ENCODE results near the gene ANGPTL5. TPM values are rescaled to one million over a fixed set of nuclear protein-coding genes. Genes with fewer than 3 reads are reported as not detected.
A peak's percentile ranks its signal among the peaks of the same experiment; 100 is the strongest.
"Not testable (repeated sequence)": the region's sequence is repeated elsewhere in the genome, so short reads cannot be mapped to it uniquely, and the experiment has no call there.

The ANGPTL5 gene
- total and polyA plus RNA-seq, 12 donors: 0.06 to 0.58 (median 0.14) TPM; not detected in 3

DNA sequence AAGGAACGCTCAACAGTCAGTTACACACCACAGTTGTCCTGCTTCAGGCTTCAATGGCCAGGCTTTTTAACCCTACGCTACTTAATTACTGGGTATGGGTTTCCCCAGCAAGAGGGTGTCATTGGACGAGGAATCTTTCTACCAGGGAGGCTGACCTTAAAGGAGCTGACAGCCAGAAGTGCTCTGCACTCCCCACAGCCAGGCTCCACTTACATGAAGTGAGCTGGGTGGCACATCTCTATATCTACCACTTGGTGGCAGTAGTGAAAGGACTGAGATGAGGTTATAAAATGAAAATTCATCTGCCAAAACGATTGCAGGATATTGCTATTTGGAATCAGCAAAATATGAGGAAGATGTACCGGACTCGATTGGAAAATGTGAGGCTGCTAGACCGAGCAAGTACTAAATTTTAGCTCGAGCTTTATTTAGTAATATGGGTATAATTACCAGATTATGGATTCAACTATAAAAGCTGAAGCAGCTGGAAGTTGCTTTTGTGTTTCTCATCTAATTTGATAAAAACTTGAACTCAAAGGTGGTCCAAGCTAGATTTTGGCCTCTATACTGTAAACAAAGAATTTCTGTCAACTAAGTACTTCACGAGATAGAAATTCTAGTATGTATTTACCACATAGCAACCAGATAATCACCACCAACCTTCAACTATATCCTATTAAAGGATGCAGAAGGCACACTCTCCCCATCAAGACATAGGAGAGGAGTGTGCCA, 55.5 kb downstream of the ANGPTL5 start:
- H3K27me3 ChIP-seq: no peaks in the 10 kb centered on the region
- 17 to 33% (median 22%) methylated on average over 9 of the region's 9 CpGs for WGBS, 4 donors
- H3K9me3 ChIP-seq (replicated peaks in 1 of 3): no peaks in the 10 kb centered on the region
- H3K27ac ChIP-seq: no peak overlapping the region
- no peaks in the 10 kb centered on the region for H3K36me3 ChIP-seq (replicated peaks in 1 of 2)
- intact Hi-C loops (cut with DNase I): loop anchor here in 1 of 2 donors (5.0 to 10.0 kb wide), 2 partner anchors 64 to 146 kb away; no protein-coding TSS in a partner anchor
- peak; percentile 37 to 70 (median 51) for DNase-seq
- H3K4me3 ChIP-seq: no peak overlapping the region
- no peak for TF ChIP-seq POLR2A (IDR thresholded peaks at IDR 0.05)
- TF ChIP-seq, protein P1, sequence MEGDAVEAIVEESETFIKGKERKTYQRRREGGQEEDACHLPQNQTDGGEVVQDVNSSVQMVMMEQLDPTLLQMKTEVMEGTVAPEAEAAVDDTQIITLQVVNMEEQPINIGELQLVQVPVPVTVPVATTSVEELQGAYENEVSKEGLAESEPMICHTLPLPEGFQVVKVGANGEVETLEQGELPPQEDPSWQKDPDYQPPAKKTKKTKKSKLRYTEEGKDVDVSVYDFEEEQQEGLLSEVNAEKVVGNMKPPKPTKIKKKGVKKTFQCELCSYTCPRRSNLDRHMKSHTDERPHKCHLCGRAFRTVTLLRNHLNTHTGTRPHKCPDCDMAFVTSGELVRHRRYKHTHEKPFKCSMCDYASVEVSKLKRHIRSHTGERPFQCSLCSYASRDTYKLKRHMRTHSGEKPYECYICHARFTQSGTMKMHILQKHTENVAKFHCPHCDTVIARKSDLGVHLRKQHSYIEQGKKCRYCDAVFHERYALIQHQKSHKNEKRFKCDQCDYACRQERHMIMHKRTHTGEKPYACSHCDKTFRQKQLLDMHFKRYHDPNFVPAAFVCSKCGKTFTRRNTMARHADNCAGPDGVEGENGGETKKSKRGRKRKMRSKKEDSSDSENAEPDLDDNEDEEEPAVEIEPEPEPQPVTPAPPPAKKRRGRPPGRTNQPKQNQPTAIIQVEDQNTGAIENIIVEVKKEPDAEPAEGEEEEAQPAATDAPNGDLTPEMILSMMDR (IDR thresholded peaks at IDR 0.05): peak; percentile 66 to 85 (median 78)
- H3K4me1 ChIP-seq (replicated peaks in 1 of 2): peaks cover 0 to 7% of the 10 kb centered on the region in 2 donors

DNA sequence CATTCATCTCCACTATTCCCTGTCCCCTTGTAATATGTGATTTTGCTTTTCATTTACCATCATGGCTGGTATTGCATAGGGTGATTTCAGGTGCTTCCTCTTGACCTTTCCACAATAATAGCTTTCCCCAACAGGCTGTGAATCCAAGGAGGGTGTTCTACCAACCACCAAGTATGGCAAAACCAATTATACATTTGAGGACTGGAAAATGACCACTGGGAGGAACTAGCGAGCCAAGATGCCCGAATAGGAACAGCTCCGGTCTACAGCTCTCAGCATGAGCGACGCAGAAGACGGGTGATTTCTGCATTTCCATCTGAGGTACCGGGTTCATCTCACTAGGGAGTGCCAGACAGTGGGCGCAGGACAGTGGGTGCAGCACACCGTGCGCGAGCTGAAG, 64.1 kb downstream of the ANGPTL5 start:
- 77 to 89% (median 83%) methylated on average over 10 to 11 of the region's 11 CpGs for WGBS, 4 donors
- DNase-seq: peak in 1 of 7 donors; percentile 10
- H3K27me3 ChIP-seq; H3K4me3 ChIP-seq; H3K9me3 ChIP-seq (replicated peaks in 1 of 3); H3K27ac ChIP-seq; H3K36me3 ChIP-seq (replicated peaks in 1 of 2); H3K4me1 ChIP-seq (replicated peaks in 1 of 2); intact Hi-C loops (cut with DNase I): not testable (repeated sequence)

DNA sequence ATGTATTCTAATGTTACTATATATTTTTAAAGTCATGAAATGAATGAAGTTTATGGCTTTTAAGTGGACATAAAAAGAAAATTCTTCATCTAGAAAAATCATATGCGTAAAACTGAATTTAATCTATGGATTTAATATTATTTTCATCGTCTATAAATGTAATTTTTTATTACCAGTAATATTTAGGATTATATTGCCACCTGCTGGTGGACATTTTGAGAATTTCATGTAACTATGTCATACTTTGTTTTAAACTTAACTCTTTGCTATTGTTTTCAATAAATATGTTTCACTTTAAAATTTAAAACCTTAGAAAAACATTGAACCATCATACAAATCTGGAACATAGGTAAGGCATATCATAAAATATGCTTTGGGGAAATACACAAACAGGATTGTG, 68.1 kb downstream of the ANGPTL5 start:
- intact Hi-C loops (cut with DNase I): loop anchor here (5.0 to 10.0 kb wide), 2 partner anchors 391 to 393 kb away; no protein-coding TSS in a partner anchor
- Histone ChIP-seq H3K36me3 (replicated peaks in 1 of 2) (no peaks in the 10 kb centered on the region), H3K27me3 (no peaks in the 10 kb centered on the region), H3K4me1 (replicated peaks in 1 of 2) (no peaks in the 10 kb centered on the region), H3K4me3 (no peak overlapping the region), H3K9me3 (replicated peaks in 1 of 3) (no peaks in the 10 kb centered on the region), H3K27ac (no peak overlapping the region)
- 15 to 24% (median 22%) methylated on average over 2 of the region's 2 CpGs for WGBS, 4 donors
- DNase-seq: peak in 1 of 7 donors; percentile 9
- TF ChIP-seq, protein P1 (IDR thresholded peaks at IDR 0.05): peak; percentile 30 to 66 (median 45)
- no peak for TF ChIP-seq POLR2A (IDR thresholded peaks at IDR 0.05)

DNA sequence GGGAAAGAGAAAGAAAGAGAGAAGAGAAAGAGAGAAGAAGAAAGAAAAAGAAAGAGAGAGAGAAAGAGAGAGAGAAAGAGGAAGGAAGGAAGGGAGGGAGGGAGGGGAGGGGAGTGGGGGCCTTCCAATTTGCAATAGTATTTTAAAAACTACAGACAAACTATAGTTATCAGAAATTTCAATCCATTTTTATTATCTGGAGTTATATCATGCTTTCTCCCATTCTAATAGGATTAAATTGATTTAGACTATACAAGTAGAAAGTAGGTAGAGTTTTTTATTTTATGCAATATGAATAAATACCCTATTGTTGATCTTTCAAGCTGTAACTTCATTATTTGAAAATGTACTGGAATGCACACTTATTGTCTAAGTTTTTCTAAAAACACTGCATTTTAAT, 71.7 kb downstream of the ANGPTL5 start:
- no peaks in the 10 kb centered on the region for H3K4me1 ChIP-seq (replicated peaks in 1 of 2)
- intact Hi-C loops (cut with DNase I): loop anchor here (5.0 to 10.0 kb wide), 2 partner anchors 387 to 390 kb away; no protein-coding TSS in a partner anchor
- no peaks in the 10 kb centered on the region for H3K27me3 ChIP-seq
- DNase-seq: no peak
- H3K9me3 ChIP-seq (replicated peaks in 1 of 3): no peaks in the 10 kb centered on the region
- TF ChIP-seq, protein P1 (IDR thresholded peaks at IDR 0.05): no peak
- no peak for TF ChIP-seq POLR2A (IDR thresholded peaks at IDR 0.05)
- H3K27ac ChIP-seq: no peak overlapping the region
- no peaks in the 10 kb centered on the region for H3K36me3 ChIP-seq (replicated peaks in 1 of 2)
- no peak overlapping the region for H3K4me3 ChIP-seq

All from adrenal gland (tissue), 12 donors.